HL-60/S4 treated with phorbol 12-myristate 13-acetate at 8.2 ng/mL for 4 days and 3 days (cell line): ENCODE data around the gene HMG20B.
"Not testable (repeated sequence)": the region's sequence is repeated elsewhere in the genome, so short reads cannot be mapped to it uniquely, and the experiment has no call there.

ENCODE experiments used
- in situ Hi-C: fragments of 300-500 bp; cut with MboI; formaldehyde crosslinking; loops from 2 replicates; pipeline ENCODE4 v1.15.0; 2022; ENCODE audit warnings: low sequenced_read_pairs

HMG20B gene

GRCh38 chr19:3554254-3555083 lies 18.3 kb upstream of the HMG20B start:
- in situ Hi-C loops, result no loop called here

DNA sequence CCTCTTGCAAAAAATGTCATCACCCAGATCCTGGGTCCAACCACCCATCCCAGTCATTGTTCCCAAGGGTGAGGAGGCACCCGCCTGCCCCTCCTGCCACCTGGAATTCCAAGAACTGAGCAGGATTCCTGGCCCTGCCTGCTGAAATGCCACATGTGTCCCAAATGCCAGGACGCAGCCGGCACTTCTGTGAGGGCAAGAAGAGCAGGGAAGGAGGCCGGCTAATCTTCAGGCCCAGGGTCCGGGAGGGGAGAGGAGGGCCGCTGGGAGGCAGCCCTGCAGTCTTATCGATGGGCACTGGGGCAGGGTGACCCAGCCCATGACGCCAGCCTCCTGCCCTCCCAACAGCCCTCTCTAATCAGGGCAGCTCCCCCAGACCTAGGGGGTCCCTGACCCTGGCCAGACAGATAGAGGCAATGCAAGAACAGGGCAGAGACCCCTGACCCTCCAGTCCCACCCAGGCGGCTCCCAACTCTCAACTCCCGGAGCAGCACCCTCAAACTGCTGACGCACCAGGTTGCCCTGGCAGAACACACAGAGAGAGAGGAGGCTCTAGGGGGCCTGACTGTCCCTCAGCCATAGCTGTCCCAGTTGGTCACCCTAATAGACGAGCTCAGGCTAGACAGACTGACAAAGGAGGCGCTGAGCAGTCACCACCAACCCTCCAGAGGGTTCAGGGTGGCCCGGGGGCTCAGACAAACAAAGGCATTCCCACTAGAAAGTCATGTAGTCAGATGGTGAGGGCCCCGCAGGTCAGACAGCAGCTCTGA lies 16.9 kb upstream of the HMG20B start:
- in situ Hi-C loops, result no loop called here

DNA sequence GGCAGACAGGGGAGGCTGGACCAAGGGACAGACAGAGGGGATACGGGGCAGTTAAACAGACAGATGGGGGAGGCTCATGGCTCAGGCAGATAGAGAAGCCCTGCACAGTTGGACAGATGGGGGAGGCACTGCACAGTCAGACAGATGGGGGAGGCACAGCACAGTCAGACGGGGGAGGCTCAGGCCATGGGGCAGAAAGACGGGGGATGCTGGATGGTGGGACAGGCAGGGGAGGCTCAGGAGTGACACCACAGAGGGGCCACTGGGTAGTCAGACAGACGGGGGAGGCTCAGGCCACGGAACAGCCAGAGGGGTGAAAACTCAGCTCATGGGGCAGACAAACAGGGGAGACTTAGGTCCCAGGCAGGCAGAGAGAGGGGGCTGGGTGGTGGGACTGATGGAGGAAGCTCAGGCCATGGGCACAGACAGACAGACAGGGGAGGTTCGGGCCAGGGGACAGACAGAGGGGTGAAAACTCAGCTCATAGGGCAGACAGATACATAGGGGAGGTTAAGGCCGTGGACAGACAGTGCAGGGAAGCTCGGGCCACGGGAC lies 16.2 kb upstream of the HMG20B start:
- in situ Hi-C loops, result no loop called here

DNA sequence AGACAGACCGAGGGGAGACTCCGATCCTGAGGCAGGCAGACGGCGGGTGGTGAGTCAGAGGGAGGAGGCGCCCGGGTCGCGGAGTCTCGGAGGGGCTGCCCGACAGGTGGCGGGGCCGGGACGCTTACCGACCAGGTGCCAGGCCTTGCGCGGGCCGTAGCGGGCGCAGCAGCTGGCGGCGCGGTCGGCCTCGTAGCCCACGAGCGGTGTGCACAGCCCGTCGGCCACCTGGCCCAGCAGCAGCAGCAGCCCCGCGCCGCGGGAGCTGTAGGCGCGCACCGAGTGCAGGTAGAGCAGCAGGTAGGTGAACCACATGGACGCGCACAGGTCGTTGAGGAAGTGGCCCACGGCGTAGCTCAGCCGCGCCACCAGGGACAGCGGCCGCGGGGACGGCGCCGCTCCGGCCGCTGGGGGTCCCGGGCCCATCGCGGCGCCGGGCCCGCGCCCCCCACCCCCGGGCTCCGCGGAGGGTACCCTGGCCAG lies 15.7 kb upstream of the HMG20B start:
- in situ Hi-C loops, result no loop called here

GRCh38 chr19:3557461-3558248 lies 15.1 kb upstream of the HMG20B start, which contains the start of gene MFSD12:
Gene MFSD12, minus strand, starts transcription at chr19:3557586. Its CDS starts 183 bp downstream, at chr19:3557403.
- in situ Hi-C loops, result no loop called here

DNA sequence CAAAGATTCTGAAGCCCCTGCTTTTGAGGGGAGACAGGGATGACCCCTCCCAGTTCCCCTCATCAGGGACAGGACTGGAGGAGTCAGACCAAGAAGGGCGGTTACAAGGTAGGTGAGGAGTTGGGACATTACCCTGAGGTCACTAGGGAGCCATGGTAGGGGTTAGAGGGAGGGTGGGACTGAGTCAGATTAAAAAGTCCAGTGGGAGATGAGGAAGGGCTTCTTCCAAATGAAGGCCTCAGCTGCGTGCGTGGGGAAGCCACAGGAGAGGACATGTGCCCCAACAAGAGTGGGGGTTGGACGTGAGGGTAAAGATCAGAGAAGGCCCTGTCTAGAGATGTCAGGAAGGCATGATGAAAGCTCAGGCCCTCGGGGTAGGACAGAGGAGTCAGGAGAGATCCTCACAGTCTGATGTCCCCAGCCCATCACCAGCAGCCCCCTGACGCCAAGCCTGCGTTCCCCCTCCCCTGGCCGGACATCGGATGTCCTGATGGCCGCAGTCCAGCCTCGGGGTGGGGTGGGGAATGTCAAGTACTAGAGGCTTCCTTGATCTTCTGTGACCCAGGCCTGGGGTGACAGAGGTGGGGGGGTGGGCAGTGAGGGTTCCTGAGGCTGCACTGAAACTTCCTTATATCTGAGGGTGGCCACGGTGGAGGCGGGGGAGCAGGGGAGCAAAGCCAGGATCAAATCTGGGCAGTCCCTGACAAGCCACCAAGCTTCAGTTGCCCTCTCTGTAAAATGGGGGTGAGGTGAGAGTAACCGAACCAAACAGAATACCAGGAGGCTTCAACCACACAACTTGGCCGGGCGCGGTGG lies 8.8 kb upstream of the HMG20B start:
- in situ Hi-C loops, result no loop called here

DNA sequence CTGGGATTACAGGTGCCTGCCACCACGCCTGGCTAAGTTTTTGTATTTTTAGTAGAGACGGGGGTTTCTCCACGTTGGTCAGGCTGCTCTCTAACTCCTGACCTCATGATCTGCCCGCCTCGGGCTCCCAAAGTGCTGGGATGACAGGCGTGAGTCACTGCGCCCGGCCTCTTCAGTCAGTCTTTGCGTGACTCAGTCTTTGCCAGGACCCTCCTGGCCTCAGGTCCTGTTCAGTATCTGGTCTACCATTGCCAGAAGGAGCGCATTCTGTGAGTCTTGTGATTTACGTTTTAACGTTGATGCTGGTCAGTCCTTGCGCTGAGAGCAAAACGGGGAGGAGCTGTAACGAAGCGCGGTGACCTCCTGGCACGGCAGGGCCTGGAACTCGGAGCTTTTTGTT lies 7.6 kb upstream of the HMG20B start:
- in situ Hi-C loops, result no loop called here

- in situ Hi-C loops, result not testable (repeated sequence)
These were observed 2.7 kb upstream of the HMG20B start for GRCh38 chr19:3570042-3570441.

DNA sequence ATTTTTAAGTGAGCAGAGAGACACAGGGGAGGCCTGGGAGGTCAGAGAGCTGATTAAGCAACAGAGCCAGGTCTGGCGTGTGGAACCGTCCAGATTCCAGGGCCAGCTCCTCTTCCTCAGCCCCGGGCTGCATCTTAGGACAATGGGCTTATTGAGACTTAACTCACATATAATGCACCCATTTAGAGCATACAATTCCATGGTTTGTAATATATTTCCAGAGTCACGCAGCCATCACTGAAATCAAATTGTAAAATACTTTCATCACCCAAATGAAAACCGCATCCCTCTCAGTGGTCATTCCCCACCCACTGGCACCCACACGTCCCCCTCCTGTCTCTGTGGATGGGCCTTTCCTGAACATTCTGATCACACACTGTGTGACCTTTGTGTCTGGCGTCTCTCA lies 2.1 kb upstream of the HMG20B start:
- in situ Hi-C loops, result no loop called here

DNA sequence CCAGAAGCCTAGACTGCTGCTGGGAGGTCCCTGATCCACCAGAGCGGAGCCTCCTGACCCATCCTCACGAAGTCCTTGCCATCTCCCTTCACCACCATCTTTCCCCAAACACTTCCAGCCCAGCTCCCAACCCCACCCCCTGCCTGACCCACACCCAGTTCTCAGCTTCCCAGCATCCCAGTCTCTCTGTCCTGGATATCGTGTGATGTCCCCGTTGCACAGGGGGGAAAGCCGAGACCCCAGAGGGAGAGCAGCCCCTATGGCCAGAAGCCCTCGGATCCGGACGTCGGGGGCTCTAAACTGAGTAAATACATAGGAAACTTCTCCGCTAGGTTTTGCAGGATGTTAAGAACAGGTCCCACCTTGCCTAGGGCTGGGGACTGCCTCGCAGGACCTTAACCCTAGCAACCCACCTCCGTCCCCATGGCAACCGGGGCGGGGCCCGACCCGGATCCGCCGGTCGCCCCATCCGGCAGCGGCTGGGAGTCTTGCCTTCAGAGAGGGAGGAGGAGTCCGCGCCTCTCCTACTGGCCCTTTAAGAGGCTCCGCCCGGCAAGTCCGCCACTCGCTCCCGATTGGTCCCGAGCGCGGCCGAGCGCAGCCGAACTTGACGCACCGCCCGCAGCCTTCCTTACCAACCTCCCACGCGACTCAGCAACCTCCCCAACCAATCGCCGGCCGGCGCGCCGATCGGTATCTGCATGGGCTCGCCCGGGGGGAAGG lies 451 bp upstream of the HMG20B start:
- in situ Hi-C loops, result no loop called here

DNA sequence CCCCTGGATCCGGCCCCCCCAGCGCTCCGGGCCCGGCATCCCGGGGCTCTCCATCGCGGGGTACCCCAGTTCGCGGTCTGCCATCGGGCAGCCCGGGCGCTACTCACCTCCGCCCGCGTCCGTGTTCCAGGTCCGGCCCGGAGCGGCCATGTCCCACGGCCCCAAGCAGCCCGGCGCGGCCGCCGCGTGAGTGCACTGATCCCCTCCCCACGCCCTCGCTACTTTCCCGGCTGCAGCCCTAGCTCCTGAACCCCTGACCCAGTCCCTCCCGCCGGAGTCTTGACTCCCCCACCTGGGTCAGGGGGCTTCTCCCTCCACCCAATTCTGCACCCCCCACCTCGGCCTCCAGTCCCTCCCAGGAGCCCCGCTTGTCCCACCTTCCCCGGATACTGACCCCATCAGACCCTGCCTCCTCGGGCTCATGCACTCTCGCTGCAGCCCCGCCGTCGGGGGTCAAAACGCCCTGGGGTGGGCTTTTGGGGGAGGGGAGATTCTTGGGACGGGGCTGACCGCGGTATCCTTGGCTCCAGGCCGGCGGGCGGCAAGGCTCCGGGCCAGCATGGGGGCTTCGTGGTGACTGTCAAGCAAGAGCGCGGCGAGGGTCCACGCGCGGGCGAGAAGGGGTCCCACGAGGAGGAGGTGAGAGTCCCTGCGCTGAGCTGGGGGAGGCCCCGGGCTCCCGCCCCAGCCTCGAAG lies 566 bp downstream of the HMG20B start:
- in situ Hi-C loops, result no loop called here

DNA sequence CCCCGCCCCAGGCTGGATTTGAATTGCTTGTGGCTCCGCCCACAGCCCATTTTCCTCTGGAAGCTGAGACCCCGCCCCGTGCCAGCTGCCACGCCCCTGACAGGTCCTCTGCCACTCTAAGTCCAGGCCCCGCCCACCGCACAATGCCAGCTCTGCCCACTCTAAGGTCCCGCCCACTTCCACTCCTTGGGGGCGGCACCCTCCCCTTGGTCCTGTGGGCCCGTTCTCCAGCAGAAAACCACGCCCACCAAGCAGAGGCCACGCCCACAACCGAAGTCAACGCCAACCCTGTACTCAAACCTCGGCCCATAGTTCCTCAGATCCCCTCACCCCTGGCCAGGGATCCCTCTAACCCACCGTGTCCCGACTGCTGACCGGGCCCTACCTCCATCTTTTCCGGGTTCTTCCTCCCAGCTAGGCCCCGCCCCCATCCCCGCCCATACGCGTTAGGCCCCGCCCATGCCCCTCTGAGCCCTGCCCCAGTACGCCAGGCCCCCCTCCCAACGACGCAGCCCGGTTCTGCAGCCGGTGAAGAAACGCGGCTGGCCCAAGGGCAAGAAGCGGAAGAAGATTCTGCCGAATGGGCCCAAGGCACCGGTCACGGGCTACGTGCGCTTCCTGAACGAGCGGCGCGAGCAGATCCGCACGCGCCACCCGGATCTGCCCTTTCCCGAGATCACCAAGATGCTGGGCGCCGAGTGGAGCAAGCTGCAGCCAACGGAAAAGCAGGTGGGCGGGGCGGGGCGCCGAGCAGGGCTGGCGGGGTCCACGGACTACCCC lies 1.3 kb downstream of the HMG20B start:
- in situ Hi-C loops, result no loop called here

GRCh38 chr19:3575260-3575741 lies 2.6 kb downstream of the HMG20B start:
- in situ Hi-C loops, result no loop called here

GRCh38 chr19:3575949-3576673 lies 3.4 kb downstream of the HMG20B start:
- in situ Hi-C loops, result no loop called here

DNA sequence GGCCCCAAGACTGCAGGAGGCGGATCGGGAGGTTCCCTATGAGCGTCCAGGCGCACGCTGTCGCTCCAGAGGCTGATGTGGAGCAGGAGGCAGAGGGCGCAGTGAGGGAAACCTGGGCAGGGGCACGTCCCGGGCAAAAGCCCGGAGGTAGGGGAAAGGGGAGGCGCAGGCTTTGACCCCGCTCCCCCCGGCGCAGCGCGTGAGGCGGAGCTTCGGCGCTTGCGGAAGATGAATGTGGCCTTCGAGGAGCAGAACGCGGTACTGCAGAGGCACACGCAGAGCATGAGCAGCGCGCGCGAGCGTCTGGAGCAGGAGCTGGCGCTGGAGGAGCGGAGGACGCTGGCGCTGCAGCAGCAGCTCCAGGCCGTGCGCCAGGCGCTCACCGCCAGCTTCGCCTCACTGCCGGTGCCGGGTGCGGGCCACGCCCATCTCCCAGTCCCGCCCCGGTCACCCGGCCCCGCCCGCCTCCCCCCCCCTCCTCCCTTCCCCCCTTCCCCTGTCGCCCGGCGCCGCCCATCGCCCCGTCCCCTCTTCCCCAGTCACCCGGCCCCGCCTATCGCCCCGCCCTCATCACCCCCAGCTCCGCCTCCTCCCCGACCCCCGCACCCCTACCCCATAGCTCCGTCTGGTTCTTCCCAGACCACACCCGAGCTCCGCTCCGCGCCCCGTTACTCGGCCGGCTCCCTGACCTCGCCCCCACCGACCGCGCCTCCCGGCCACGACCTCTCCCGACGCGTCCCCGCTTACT lies 4.1 kb downstream of the HMG20B start:
- in situ Hi-C loops, result no loop called here

GRCh38 chr19:3577723-3578344 lies 5.1 kb downstream of the HMG20B start:
- in situ Hi-C loops, result no loop called here
